GM21381 (cell line): ENCODE results near the gene CRISPLD2.

Experiments
- ATAC-seq: cut with Tn5 transposase; IDR thresholded peaks from one replicate; pipeline ENCODE4 v1.9.1; 2021; ENCODE audit warnings: mild to moderate bottlenecking, moderate library complexity; ENCODE audit not compliant: unreplicated experiment

Gene CRISPLD2

DNA sequence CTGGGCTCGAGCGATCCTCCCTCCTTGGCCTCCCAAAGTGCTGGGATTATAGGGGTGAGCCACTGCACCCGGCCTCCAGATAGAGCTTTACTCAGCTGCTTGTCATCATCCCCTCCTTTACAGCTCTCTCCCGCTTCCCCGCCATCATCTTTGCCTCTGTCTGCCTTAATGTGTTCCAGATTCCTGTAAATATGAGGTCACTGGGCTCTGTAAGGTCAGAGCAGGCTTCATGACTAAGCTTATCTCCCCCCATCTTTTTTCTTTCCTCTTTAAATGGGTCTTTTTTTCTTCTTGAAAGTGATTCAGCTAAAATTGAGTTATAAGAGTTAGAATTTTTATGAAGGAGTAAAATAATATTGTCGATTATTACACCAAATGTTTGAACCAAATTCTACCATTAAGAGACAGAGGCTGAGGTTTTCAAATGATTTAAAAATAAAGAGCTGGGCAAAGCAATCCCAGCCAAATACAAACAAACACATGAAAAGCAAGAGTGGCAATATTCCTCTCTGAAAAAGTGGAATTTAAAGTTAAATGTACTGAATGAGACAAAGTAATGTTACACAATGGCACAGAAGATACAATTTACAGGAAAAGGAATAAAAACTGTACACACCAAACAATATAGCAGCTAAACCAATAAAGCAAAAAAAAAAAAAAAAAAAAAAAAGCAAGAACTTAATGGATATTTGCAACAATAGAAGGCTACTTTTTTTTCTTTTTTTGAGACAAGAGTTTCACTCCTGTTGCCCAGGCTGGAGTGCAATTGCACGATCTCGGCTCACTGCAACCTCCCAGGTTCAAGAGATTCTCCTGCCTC lies 62.1 kb downstream of the CRISPLD2 start:
- ATAC-seq: no peak

DNA sequence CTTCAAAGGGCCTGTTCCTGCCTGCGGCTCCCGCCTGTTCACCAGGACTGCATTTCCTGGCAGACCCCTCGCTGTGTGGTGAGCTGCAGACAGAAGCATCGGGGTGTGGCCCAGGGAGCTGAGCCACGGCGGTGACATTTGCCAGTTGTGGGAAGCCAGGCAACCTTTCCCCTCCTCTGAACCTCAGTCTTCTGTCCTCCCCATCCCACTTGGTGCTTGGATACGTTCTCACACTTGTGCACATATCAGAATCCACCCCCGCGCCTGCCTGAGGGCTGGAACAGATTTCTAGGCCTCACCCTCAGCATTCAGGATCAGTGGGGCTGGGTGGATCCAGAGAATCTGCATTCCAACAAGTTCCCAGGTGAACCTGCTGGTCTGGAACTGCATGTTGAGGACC lies 63.5 kb downstream of the CRISPLD2 start:
- ATAC-seq: no peak

DNA sequence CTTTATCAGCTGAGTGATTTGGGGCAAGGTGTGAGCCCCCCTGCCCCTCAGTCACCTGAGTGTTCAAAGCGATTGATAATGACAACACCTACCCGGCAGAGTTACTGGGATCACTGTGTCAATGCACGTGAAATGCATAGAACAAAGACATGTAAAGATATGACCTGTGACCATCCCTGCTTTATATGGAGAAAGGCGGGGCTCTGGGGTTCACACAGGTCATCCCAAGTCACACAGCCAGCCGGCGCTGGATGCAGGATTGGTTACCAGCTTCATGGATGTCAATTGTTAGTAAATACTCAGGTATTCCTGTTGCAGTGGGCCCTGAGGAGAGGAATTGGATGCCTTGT lies 64.4 kb downstream of the CRISPLD2 start:
- no peak for ATAC-seq

DNA sequence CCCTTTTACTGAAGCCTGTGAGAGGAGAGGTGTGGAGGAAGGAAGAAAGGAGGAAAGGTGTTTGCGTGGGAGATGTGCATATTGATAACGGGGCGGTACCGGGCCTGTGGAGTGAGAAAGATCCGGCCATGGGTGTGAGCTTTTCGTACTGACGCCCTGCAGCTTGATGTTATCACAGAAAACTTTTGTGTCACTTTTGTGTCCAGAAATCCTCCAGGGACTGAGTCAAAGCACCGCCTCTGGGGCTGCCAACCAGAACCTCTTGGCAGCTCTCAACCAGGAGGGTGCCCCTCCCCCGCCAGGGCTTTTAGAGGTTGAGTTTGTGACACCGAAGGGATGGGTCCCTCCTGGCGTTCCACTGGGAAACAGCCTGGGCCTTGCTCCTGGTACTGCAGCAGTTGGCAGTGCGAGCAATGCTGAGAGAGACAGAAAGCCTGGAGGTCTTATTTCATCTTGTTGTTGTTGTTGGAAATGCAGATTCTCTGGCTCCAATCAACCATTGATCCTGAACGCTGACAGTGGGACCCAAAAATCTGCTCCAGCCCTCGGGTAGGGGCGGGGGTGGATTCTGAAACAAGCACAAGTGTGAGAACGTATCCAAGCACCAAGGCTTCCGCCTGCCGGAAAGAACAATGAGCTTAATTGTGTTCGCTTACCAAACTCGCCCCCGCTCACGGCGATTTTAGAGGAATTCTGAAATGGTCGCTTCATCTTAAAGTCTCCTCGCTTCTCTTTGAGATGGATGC lies 65.0 kb downstream of the CRISPLD2 start:
- no peak for ATAC-seq

DNA sequence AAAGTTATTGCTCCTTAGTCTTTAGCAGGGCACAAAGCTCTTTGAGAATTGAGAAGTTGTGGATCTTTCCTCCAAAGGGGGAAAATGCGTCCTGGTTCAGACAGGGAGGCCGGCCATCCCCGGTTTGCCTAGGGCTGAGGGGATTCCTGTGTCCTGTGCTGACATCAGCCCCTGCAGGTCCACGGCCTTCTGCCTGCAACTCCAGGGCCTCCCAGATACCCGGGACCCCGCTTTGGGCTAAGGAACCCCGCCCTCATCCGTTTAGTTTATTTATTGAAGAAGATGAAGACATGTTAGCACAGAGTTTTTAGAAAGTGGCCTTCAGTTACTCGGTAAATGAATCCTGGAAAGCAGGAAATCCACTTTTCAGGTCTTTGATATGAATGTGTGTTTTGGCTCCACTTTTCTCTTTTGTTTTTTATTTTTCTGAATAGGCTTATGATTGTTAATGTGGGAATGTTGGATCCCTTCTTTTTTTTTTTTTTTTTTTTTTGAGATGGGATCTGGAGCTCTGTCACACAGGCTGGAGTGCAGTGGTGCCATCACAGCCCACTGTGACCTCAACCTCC lies 65.6 kb downstream of the CRISPLD2 start:
- ATAC-seq: no peak

DNA sequence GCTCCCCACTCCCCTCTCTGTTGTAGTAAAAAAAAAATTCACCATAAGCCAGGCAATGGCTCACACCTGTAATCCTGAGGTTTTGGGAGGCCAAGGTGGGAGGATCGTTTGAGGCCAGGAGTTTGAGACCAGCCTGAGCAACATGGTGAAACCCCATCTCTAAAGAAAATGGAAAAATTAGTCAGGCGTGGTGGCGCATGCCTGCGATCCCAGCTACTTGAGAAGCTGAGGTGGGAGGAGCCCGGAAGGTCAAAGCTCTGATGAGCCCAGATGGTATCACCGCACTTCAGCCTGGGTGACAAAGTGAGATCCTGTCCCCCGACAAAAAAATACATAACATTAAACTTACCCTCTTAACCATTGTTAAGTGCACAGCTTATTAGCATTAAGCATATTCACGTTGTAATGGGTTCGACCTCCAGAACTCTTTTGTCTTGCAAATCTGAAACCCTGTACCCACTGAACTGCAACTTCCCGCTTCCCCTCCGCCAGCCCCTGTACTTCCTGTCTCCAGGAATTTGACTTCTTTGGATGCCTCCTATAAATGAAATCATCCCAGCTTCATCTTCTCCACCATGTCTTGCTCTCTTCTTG lies 66.8 kb downstream of the CRISPLD2 start:
- ATAC-seq: no peak

DNA sequence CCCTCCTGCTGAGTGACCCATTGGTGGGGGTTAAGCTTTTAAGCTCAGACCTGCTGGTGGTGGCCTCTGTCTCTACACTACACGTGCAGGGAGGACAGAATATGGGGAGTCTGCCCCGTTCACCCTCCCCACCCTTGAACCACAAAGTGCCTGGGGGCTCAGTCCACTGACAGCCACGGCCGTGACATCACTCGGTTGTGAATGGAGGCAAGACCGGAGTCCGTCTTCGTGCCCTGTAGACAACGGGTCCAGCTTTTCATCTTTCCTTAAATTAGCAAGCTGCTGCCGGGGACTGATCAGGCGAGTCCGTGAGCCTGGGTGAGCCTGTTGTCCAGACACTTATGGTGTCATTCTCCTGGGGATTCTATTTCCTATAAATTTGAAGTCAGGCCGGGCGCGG lies 67.4 kb downstream of the CRISPLD2 start:
- no peak for ATAC-seq

DNA sequence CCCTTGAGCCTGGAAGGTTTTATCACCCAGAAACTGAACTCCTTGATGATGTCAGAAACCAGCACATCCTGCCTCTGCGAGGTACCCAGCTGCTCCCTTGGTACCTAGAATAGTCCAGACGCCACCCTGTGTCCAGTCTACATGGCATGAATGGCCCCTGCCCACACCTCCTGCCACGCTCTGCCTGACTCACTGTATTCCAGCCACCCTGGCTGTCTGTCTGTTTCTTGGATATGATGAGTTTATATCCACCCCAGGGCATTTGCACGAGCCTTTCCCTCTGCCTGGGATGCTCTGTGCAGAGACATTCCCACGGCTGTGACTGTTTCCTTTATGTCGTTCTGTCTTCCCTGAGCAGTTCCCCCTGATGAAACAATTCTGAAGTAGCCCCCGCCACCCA lies 68.7 kb downstream of the CRISPLD2 start:
- no peak for ATAC-seq

DNA sequence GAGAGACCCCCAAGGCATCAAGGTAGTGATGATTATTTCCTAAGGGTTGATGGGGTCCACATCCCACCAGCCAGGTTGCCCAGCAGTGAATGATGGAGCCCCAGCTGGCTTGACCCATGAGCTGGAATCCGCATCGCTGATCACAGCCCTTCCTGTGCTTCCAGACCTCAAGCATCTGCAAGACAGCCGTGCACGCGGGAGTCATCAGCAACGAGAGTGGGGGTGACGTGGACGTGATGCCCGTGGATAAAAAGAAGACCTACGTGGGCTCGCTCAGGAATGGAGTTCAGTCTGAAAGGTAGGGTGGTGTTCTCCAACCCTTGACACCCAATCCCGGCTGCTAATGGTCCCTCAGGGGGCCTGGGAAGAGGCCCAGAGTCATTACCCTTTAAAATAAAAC lies 69.3 kb downstream of the CRISPLD2 start:
- no peak for ATAC-seq

DNA sequence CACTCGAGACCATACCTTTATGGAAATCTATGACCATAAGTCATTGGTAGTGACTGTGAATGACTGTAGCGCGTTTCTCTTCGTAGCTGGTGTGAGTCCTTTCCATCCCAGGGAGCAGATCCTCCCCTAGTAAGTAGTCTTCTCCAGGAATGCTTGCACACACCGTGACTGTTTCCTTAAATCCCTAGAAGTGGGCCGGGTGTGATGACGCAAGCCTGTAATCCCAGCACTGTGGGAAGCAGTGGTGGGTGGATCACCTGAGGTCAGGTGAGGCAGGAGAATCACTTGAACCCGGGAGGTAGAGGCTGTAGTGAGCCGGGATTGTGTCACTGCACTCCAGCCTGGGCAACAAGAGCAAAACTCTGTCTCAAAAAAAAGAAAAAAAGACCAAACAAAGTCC lies 70.6 kb downstream of the CRISPLD2 start:
- ATAC-seq: no peak

DNA sequence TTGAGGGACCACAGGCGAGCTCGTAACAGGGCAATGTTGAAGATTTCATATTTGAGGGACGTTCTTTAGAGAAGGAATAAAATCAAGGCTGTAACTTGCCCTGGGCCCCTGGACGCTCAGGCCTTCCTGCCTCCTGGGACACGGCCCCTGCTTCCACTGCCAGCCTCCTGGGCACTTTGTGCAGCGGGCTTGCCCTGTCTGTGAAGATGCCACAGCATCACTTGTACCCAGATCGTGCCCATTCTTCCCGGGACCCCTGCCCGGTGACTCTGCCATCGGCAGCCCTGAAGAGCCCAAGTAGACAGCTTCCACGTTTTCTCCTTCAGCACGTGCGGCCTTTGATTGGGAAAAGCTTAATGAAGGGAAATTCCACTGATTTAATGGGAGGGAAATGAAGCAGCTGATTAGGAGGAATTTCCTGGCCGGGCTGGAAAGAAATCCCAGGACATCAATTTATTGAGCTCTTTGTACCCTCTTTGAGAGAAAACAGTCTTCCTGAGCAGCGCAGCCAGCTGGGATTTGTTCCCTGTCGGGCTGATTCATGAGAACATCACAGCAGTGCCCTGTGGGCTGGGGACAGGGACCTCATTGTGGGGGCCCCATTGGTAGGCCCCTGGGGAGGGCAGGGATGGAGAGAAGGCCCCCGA lies 71.5 kb downstream of the CRISPLD2 start:
- no peak for ATAC-seq

DNA sequence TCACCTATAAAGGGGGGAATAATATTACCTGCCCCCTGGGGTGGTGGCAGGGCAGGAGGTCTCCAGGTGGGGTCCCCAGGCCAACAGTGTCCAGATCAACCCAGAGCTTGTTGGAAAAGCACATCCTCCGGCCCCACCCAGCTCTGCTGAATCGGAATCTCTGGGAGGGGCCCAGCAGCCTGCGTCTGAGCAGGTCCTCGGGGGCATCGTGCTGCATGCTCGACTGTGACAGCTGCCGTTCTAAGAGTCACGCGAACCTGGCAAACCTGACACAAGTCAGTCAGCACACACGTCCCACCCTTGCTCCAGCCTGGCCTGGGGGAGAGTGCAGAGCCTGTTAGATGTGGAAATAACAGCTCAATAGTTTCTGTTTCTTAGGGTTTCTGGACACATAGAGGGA lies 72.3 kb downstream of the CRISPLD2 start:
- no peak for ATAC-seq

DNA sequence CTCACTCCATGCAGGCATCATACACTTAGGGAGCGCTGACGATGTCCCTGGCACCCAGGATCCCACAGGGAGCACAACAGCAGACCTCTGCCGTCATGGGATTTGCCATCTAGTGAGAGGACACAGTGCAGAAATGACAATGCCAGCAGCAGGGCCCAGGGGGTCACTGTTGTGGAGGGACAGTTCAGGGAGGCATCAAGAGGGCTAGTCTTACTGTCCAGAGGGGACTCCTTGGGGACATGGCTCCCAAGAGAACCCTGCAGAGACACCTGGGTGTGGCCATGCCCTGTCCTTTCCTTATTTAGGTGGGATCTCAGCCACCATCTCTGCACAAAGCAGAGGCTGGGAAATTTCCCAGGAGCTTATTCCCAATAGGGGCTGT lies 73.7 kb downstream of the CRISPLD2 start:
- no peak for ATAC-seq

DNA sequence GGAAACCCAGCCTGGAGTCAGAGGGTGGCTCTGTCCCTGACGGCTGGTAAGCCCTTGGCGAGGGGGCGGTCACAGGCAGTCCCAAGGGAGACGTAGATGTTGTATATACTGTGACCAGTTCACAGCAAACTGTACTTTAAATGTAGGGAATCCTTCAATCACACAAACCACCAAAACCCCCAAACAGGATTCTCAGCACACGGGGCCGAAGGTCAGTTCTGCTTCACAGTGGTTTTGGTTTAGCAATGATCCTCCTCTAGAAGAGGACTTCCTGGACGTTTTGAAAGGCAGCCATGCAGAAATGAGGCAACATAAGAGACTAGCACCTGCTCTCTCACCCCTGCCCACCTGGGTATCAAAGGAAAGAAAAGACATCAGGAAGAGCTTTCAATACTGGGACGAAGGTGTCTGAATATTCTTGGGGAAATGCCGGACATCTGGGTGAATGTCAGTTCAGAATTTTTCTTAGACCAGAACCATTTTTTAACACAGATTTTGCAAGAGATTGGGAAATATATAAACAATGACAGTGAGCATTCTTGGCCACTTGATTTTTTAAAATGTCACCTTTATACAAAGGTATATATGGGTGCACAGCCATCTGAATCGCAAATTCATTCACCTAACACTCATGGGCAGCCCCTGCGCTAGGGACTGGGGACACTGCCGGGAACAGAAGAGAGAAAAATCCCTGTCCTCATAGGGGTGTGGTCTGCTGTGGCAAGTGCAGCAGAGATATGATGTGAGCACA lies 74.2 kb downstream of the CRISPLD2 start:
- ATAC-seq: no peak

DNA sequence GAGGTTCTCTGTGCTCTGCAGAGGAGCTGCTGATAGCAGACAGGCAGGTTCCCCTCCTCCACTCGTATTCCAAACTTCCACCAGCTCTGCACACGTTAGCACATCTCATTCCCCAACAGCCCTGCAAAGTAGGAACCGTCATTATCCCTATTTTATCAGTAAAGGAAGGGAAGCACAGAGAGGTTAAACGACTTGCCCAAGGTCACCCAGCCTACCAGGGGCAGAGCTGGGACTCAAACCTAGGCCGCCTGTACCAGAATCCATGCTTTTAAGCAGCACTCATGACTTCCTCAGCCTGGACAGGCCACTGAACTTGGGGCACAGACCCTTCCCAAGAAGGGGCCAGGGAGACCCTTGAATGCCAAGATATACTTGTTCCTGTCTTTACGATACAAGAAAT lies 75.2 kb downstream of the CRISPLD2 start:
- ATAC-seq: no peak

DNA sequence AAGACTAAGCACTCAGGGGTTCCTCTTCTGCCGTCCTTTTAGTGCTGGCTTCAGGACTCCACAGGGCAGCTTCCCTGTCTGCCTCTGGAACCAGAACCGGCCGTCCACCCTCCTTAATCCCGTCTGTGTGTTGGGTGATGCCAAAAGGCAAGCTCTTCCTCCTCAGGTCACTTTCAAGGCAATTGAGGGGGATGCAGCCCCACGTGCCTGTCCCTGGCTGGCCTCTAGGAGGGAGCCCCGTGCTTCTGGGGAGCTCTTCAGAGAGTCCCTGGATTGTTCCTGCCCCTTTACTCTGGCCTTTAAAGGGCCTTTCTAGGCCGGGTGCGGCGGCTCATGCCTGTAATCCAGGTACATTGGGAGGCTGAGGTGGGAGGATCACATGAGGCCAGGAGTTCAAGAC lies 77.1 kb downstream of the CRISPLD2 start:
- ATAC-seq: no peak

DNA sequence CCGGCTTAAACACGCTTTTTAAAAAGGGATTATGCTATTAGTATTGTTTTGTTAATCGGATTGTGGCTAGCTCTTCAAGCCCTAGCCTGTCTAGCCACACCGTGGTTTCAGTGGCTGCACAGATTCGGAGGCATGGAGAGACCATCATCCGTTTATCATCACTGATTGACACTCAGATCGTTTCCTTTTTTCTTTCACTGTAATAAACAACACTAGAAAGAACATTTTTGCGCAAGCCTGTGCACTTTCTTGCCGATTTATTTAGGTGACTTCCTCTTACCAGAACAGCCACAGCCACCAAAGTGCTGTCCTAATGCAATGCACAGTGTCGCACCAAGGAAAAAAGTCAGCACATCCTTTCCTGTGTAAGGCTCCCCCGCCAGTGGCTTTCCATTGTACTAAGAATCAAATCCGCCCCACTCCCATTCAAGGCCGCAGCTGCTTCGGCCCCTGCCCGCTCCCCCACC lies 78.2 kb downstream of the CRISPLD2 start:
- no peak for ATAC-seq

DNA sequence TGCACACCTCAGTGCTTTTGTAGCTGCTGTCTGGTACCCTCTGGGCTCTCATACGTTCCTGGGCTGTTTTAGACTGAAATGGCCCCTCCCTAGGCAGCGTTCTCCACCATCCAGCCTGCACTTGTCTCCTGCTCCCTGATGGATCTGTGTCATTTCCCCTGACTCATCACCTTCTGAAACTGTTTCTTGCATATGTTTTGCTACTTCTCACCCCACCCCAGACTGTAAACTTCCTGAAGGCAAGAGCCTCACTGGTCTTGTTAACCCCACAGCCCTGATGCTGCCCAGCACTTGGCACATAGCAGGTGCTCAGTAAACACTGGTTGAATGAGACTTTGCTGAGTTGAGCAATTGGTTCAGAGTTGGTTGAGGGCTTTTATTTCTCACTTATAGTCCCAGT lies 78.7 kb downstream of the CRISPLD2 start:
- ATAC-seq: no peak

DNA sequence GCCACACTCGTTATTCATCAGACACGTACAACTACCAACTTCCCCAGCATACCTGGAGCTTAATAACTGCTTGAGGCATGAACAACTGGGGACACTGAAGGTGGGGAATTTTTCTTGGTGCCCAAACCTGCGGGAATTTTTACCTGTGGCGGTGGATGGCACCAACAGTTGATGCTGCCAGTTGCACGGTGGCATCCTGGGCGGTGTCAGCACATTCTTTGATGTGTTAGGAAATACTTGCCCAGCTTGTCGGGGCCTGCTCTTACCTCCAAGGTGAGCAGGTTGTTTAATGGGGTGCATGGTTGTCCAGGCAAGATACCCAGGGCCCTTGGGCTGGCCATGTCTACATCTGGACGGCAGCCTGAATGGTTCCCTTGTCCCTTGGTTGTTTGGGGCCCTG lies 79.6 kb downstream of the CRISPLD2 start:
- ATAC-seq: no peak

DNA sequence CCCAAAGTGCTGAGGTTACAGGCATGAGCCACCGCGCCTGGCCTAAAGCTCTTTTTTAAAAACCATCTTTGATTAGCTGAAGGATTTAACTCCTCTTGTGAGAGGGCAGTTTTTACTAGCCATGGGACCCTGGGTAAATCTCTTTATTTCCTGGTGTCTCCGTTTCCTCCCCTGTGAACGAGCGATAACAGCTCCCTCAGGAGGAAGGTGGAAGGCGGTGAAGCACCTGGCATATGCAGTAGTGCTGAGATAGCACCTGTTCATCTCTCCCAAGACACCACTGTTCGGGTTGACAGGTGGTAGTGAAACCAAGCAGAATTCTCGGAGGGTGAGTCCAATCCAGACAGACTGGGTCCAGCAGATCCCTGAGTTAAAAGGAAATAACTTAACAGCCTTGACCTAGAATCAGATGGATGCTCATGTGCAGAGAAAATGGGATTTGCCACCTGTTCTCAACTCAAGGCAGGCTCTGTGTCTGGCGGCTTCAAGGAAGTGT lies 86.2 kb downstream of the CRISPLD2 start:
- no peak for ATAC-seq
